B cell (primary cell): ENCODE results near the gene IGFLR1. TPM values are rescaled to one million over a fixed set of nuclear protein-coding genes. Genes with fewer than 3 reads are reported as not detected.

Source experiments
- ATAC-seq: fragments of 200-7000 bp; cut with Tn5 transposase; one replicate; pipeline ENCODE4 v1.10.0; 2021; ENCODE audit warnings: low read depth, mild to moderate bottlenecking, moderate number of reproducible peaks, moderate library complexity
- CTCF ChIA-PET: fragments of 350-600 bp; sonication (Branson Sonifier 250); formaldehyde crosslinking; loops from one replicate; lab custom pipeline; 2021; ENCODE audit warnings: antibody characterized with exemption, inconsistent platforms; lab: Charles Lee
- POLR2A ChIA-PET: fragments of 350-600 bp; sonication (Branson Sonifier 250); formaldehyde crosslinking; loops from one replicate; lab custom pipeline; 2021; ENCODE audit warnings: antibody characterized with exemption; lab: Charles Lee
- DNase-seq: peaks from one replicate; pipeline ENCODE4 v3.0.0; 2013
- H2AFZ ChIP-seq: 2 replicates; pipeline ENCODE4 v1.6.1; 2012; ENCODE audit warnings: mild to moderate bottlenecking, low read depth, low read length; ENCODE audit not compliant: insufficient read depth, poor library complexity, severe bottlenecking
- H3K27ac ChIP-seq, 2 donors: 1 replicate in 1 of 2; 2 replicates in 1 of 2; pipeline ENCODE4 v1.5.1; 2012 to 2013; ENCODE audit warnings: low read length in 2 of 2, mild to moderate bottlenecking in 2 of 2, moderate library complexity in 1 of 2
- H3K27me3 ChIP-seq, 4 experiments: fragments of 200-600 bp in 1 of 4; sonication (generic) in 1 of 4; replicated peaks in 1 of 4; 1 replicate in 2 of 4; 2 replicates in 2 of 4; pipeline versions ENCODE4 v1.6.1 to v1.7.0; 2013 to 2016; ENCODE audit warnings: low read length in 3 of 4, mild to moderate bottlenecking in 2 of 4, mixed read lengths in 1 of 4, moderate library complexity in 1 of 4; ENCODE audit not compliant: insufficient read depth in 4 of 4, control insufficient read depth in 3 of 4; ENCODE audit errors: control extremely low read depth in 1 of 4
- H3K36me3 ChIP-seq, 2 experiments: replicated peaks in 1 of 2; 1 replicate in 1 of 2; 2 replicates in 1 of 2; pipeline versions ENCODE4 v1.6.1 to v1.7.1; 2013; ENCODE audit warnings: low read length in 1 of 2; ENCODE audit not compliant: insufficient read depth in 2 of 2, control insufficient read depth in 1 of 2; ENCODE audit errors: control extremely low read depth in 1 of 2, extremely low read depth in 1 of 2
- H3K4me1 ChIP-seq, 2 donors: fragments of 200-600 bp in 1 of 2; sonication (generic) in 1 of 2; 1 replicate in 1 of 2; 2 replicates in 1 of 2; pipeline versions ENCODE4 v1.5.1 to v1.6.1; 2013 to 2017; ENCODE audit warnings: low read length in 2 of 2; ENCODE audit not compliant: control insufficient read depth in 2 of 2, insufficient read depth in 2 of 2
- H3K4me2 ChIP-seq: replicated peaks from 2 replicates; pipeline ENCODE3; 2012; ENCODE audit warnings: mild to moderate bottlenecking, low read depth, low read length; ENCODE audit not compliant: poor library complexity, severe bottlenecking
- H3K4me3 ChIP-seq, 5 experiments: fragments of 200-600 bp in 1 of 5; sonication (generic) in 1 of 5; 1 replicate in 3 of 5; 2 replicates in 2 of 5; pipeline versions ENCODE4 v1.5.1 to v1.7.0; 2011 to 2016; ENCODE audit warnings: low read length in 4 of 5, mild to moderate bottlenecking in 4 of 5, low read depth in 2 of 5, control low read depth in 1 of 5, moderate library complexity in 1 of 5; ENCODE audit not compliant: insufficient read depth in 1 of 5; ENCODE audit errors: control extremely low read depth in 1 of 5, extremely low read depth in 1 of 5
- H3K79me2 ChIP-seq: fragments of 200-600 bp; sonication (generic); one replicate; pipeline ENCODE4 v1.6.0; 2016; ENCODE audit warnings: low read length; ENCODE audit not compliant: control insufficient read depth, insufficient read depth
- H3K9ac ChIP-seq: fragments of 200-600 bp; sonication (generic); 2 replicates; pipeline ENCODE4 v1.6.1; 2017; ENCODE audit warnings: mild to moderate bottlenecking, low read length, moderate library complexity
- H3K9me3 ChIP-seq, 3 donors: one replicate each; pipeline versions ENCODE4 v1.6.1 to v1.7.1; 2013; ENCODE audit warnings: low read length in 2 of 3; ENCODE audit not compliant: control insufficient read depth in 2 of 3, insufficient read depth in 1 of 3; ENCODE audit errors: control extremely low read depth in 1 of 3
- H4K20me1 ChIP-seq: 2 replicates; pipeline ENCODE4 v1.6.0; 2012; ENCODE audit warnings: mild to moderate bottlenecking, low read length; ENCODE audit not compliant: insufficient read depth, control insufficient read depth, poor library complexity, severe bottlenecking
- H3K27ac Mint-ChIP-seq: one replicate; pipeline ENCODE4 v1.8.0; 2021; ENCODE audit warnings: mixed read lengths
- H3K27me3 Mint-ChIP-seq: one replicate; pipeline ENCODE4 v1.8.0; 2021; ENCODE audit warnings: mixed read lengths
- H3K4me1 Mint-ChIP-seq: one replicate; pipeline ENCODE4 v1.8.0; 2021; ENCODE audit warnings: mixed read lengths
- H3K4me3 Mint-ChIP-seq: one replicate; pipeline ENCODE4 v1.8.0; 2021; ENCODE audit warnings: mixed read lengths
- H3K9me3 Mint-ChIP-seq: one replicate; pipeline ENCODE4 v1.8.0; 2022; ENCODE audit warnings: mixed read lengths; ENCODE audit not compliant: insufficient read depth
- EZH2 ChIP-seq: IDR thresholded peaks from 2 replicates; pipeline ENCODE4 v1.6.1; 2012; ENCODE audit warnings: borderline replicate concordance, low read depth, mild to moderate bottlenecking, moderate library complexity, low read length; ENCODE audit not compliant: insufficient read depth, poor library complexity, severe bottlenecking
- WGBS: methylation state at CpG from one replicate; pipeline ENCODE4 v1.1.5; 2013; ENCODE audit warnings: missing lambda C conversion rate; ENCODE audit not compliant: insufficient coverage; 5-methylcytosine and 5-hydroxymethylcytosine counted together
- intact Hi-C: fragments of 100-400 bp; cut with micrococcal nuclease; formaldehyde crosslinking; loops from one replicate; pipeline ENCODE4 v1.10.0; 2022
- polyA plus RNA-seq: library from polyadenylated mRNA; depleted of rRNA; stranded (reverse); fragments of >200 nt; gene quantifications from 2 replicates; pipeline ENCODE4 v1.2.3, GENCODE V29; 2012
- total RNA-seq, 2 donors: library from RNA; stranded (reverse); fragments of 120-200 nt in 1 of 2; gene quantifications; 1 replicate in 1 of 2; 2 replicates in 1 of 2; pipeline versions ENCODE4 v1.2.3 to v1.2.4, GENCODE V29; 2013 to 2022
- TF ChIP-seq, protein P1 (sequence below): fragments of 200-600 bp; IDR thresholded peaks from one replicate; pipeline ENCODE4 v1.8.0; 2022; ENCODE audit warnings: antibody characterized with exemption, mild to moderate bottlenecking

The IGFLR1 gene
- total and polyA plus RNA-seq, 2 donors (not counting 1 experiment from before 2014, with no cell fraction given) = 130 to 245 TPM

DNA sequence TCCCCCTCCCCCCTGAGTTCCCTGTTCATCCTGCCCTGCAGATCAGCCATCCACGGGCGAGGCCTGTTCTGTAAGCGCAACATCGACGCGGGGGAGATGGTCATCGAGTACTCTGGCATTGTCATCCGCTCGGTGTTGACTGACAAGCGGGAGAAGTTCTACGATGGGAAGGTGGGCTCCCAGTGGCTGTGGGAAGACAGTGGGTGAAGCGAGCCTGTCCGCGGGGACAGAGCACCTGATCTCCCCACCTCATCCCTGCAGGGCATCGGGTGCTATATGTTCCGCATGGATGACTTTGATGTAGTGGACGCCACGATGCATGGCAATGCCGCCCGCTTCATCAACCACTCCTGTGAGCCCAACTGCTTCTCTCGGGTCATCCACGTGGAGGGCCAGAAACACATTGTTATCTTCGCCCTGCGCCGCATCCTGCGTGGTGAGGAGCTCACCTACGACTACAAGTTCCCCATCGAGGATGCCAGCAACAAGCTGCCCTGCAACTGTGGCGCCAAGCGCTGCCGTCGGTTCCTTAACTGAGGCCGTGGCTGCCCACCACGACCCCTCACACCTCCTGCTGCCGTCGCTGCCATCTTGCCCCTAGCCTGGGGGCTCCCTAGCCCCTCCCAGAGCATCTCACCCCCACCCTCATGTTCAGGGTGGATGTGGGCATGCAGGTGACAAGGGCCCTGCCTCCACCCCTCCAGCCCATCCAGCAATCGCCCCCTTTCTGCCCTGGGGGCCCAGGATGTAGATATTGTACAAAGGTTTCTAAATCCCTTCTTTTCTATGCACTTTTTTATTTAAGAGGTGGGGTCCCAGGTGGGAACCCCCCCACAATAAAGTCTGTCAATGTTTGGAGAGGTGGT is 4.0 kb downstream of the IGFLR1 start:
- ChIA-PET POLR2A (no interaction called here), CTCF (no interaction called here)
- Histone ChIP-seq H3K36me3 (peaks cover 0 to 50% of the 10 kb centered on the region in 2 experiments), H2AFZ (no peak overlapping the region), H3K27ac (peak overlapping the region in 1 of 2 donors; percentile 52), H3K9ac (no peak overlapping the region), H3K27me3 (no peaks in the 10 kb centered on the region), H3K4me1 (peaks cover 22 to 50% of the 10 kb centered on the region in 2 donors), H4K20me1 (peaks cover 37% of the 10 kb centered on the region), H3K9me3 (no peaks in the 10 kb centered on the region), H3K4me2 (no peak overlapping the region), H3K79me2 (peaks cover 42% of the 10 kb centered on the region), H3K4me3 (no peak overlapping the region)
- TF ChIP-seq EZH2 = no peak
- TF ChIP-seq, protein P1, sequence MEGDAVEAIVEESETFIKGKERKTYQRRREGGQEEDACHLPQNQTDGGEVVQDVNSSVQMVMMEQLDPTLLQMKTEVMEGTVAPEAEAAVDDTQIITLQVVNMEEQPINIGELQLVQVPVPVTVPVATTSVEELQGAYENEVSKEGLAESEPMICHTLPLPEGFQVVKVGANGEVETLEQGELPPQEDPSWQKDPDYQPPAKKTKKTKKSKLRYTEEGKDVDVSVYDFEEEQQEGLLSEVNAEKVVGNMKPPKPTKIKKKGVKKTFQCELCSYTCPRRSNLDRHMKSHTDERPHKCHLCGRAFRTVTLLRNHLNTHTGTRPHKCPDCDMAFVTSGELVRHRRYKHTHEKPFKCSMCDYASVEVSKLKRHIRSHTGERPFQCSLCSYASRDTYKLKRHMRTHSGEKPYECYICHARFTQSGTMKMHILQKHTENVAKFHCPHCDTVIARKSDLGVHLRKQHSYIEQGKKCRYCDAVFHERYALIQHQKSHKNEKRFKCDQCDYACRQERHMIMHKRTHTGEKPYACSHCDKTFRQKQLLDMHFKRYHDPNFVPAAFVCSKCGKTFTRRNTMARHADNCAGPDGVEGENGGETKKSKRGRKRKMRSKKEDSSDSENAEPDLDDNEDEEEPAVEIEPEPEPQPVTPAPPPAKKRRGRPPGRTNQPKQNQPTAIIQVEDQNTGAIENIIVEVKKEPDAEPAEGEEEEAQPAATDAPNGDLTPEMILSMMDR = no peak
- no peaks in the 10 kb centered on the region for H3K27me3 Mint-ChIP-seq
- ATAC-seq (no peak), DNase-seq (no peak)
- H3K9me3 Mint-ChIP-seq = no peaks in the 10 kb centered on the region
- H3K27ac Mint-ChIP-seq = peak overlapping the region; percentile 27
- intact Hi-C loops = no loop called here
- 94% methylated on average over 33 of the region's 37 CpGs for WGBS
- peak overlapping the region; percentile 61 for H3K4me3 Mint-ChIP-seq
- H3K4me1 Mint-ChIP-seq = peaks cover 47% of the 10 kb centered on the region
